GM23248 (cell line): ENCODE data around the gene PIGQ.

Source experiments
- EZH2 ChIP-seq: fragments of 200-600 bp; sonication (generic); IDR thresholded peaks from 2 replicates; pipeline ENCODE4 v1.6.1; 2018; ENCODE audit warnings: antibody characterized with exemption, mild to moderate bottlenecking; ENCODE audit not compliant: insufficient read depth, poor library complexity, severe bottlenecking
- EZH2phosphoT487 ChIP-seq: fragments of 200-600 bp; sonication (generic); IDR thresholded peaks from 2 replicates; pipeline ENCODE4 v1.6.1; 2018; ENCODE audit warnings: antibody characterized with exemption, moderate library complexity, mild to moderate bottlenecking, low read depth; ENCODE audit not compliant: insufficient read depth

GRCh38 chr16:544517-544916 is 25.3 kb upstream of the PIGQ start:
- TF ChIP-seq EZH2: no peak
- TF ChIP-seq EZH2phosphoT487: no peak
